Spinal cord (tissue), 10 donors: ENCODE data around the gene FAM181A. TPM values are rescaled to one million over a fixed set of nuclear protein-coding genes. Genes with fewer than 3 reads are reported as not detected.
A peak's percentile ranks its signal among the peaks of the same experiment; 100 is the strongest.

Experiments
- DNase-seq, 6 donors: peaks; one replicate each; pipeline versions ENCODE4 v3.0.0 to v3.0.0-alpha.2; 2013 to 2015; ENCODE audit warnings: low spot score in 6 of 6, low read depth in 4 of 6
- H3K27ac ChIP-seq: one replicate; pipeline ENCODE4 v1.5.1; 2013; ENCODE audit warnings: low read depth, low read length, control low read depth
- H3K27me3 ChIP-seq: one replicate; pipeline ENCODE4 v1.6.1; 2013; ENCODE audit warnings: low read length; ENCODE audit not compliant: control insufficient read depth, insufficient read depth
- H3K36me3 ChIP-seq: one replicate; pipeline ENCODE4 v1.6.1; 2013; ENCODE audit warnings: low read length; ENCODE audit not compliant: control insufficient read depth, insufficient read depth
- H3K4me1 ChIP-seq: one replicate; pipeline ENCODE4 v1.6.1; 2013; ENCODE audit warnings: low read length; ENCODE audit not compliant: control insufficient read depth, insufficient read depth
- H3K4me3 ChIP-seq: one replicate; pipeline ENCODE4 v1.5.1; 2013; ENCODE audit warnings: low read depth, low read length, control low read depth
- H3K9me3 ChIP-seq: one replicate; pipeline ENCODE4 v1.6.1; 2013; ENCODE audit warnings: low read length; ENCODE audit not compliant: control insufficient read depth, insufficient read depth
- WGBS: methylation state at CpG from one replicate; pipeline ENCODE4 v1.1.5; 2013; ENCODE audit warnings: missing lambda C conversion rate; ENCODE audit not compliant: insufficient coverage; 5-methylcytosine and 5-hydroxymethylcytosine counted together
- long read RNA-seq, 4 donors: transcript quantifications; one replicate each; lab custom pipeline, GENCODE V29; 2026
- polyA plus RNA-seq, 2 donors: library from polyadenylated mRNA; unstranded; fragments of 120-200 nt; gene quantifications; one replicate each; pipeline ENCODE4 v1.2.1, GENCODE V29; 2013; ENCODE audit not compliant: insufficient read length in 2 of 2
- total RNA-seq, 2 donors: library from RNA; depleted of rRNA in 1 of 2; stranded (reverse); fragments of 120-200 nt in 1 of 2; fragments of >200 nt in 1 of 2; gene quantifications; one replicate each; pipeline versions ENCODE4 v1.2.3 to v1.2.4, GENCODE V29; 2013 to 2014
- donor health status: healthy.

FAM181A gene
- total RNA-seq (1 to 10 TPM; 3.3 to 3.5 TPM), polyA plus RNA-seq (10 to 100 TPM; 11.8 to 16.0 TPM)
- long read RNA-seq, donor 1, partial matches to known transcripts: 0 of 2 reads
- long read RNA-seq, donor 1, other reads (novel, unspliced or antisense): 0 of 2 reads
- long read RNA-seq, donor 2, partial matches to known transcripts: 0 of 4 reads
- long read RNA-seq, donor 2, other reads (novel, unspliced or antisense): 0 of 4 reads
- long read RNA-seq, donor 3, partial matches to known transcripts: 0 of 1 reads
- long read RNA-seq, donor 3, other reads (novel, unspliced or antisense): 0 of 1 reads
- long read RNA-seq, donor 4: 0 reads

DNA sequence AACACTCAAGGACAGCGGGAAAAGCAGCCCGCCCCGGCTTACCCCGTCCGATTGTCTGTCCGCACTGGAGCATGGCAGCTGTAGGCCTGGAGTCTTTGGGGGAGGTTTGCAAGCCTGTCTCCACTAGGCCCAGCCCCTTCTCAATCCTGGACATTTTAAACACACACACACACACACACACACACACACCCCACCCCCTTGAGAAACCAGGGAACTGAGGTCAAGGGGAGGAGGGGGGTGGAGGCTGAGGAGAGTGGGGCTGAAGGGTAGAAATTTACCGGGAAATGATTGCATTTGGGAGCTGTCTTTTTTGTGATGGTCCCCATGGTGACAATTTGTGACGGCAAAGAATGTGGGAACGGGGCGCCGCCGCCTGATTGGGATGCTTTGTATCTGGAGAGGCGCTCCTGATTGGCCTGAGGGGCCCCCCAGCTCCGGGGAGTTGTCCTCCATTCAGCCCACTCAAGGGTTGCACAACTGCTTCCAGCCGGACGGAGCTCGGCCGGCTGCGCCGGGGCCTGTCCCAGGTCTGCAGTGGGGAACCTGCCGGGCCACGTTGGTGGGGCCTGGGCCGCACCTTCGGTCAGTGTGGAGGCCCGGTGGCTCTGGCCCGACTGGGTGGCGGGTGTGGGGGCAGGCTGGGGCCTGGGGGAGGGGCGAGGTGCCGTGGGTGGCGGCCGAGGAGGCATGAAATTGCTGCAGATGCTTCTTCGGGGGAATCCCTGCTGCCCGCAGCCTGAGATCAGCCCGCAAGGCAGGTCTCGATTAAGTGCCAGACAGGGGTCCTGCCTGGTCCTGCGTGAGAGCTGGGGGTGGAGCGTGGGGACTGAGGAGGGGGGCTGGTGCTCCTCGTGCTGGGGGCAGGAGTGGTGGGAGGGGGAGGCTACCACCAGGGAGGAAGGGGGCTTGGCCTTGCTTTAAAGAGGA, at the start of gene FAM181A:
Gene FAM181A (plus strand): TSS at position 472 of the 927 bp plus-strand sequence. CDS start 942 bp downstream, outside the sequence.
- WGBS: 13% methylated on average over 32 of the region's 38 CpGs

GRCh38 chr14:93878212-93878611, 48.9 kb upstream of the FAM181A start:
- Histone ChIP-seq H3K36me3 (no peaks in the 10 kb centered on the region), H3K4me3 (no peak overlapping the region), H3K27me3 (no peaks in the 10 kb centered on the region), H3K27ac (no peak overlapping the region), H3K9me3 (no peaks in the 10 kb centered on the region), H3K4me1 (peaks cover 16% of the 10 kb centered on the region)
- peak in 1 of 6 donors; percentile 80 for DNase-seq
- 61% methylated on average over 7 of the region's 8 CpGs for WGBS

More for the DNA sequence above, at the start of gene FAM181A:
- Histone ChIP-seq H3K4me3 (peak within 1 kb of the TSS; percentile 9), H3K36me3 (peaks cover 27% of the 10 kb centered on the region), H3K4me1 (peaks cover 72% of the 10 kb centered on the region), H3K27ac (peak within 1 kb of the TSS; percentile 86), H3K9me3 (no peaks in the 10 kb centered on the region), H3K27me3 (no peaks in the 10 kb centered on the region)
- DNase-seq: peak in 5 of 6 donors; percentile 67 to 92 (median 73)

GRCh38 chr14:93878871-93879270, 48.3 kb upstream of the FAM181A start:
- no peak for DNase-seq
- Histone ChIP-seq H3K27me3 (no peaks in the 10 kb centered on the region), H3K9me3 (no peaks in the 10 kb centered on the region), H3K27ac (no peak overlapping the region), H3K4me1 (peaks cover 16% of the 10 kb centered on the region), H3K4me3 (no peak overlapping the region), H3K36me3 (no peaks in the 10 kb centered on the region)
- WGBS: 91% methylated on average over 5 of the region's 5 CpGs

GRCh38 chr14:93879362-93879983, 47.7 kb upstream of the FAM181A start:
- Histone ChIP-seq H3K4me3 (no peak overlapping the region), H3K4me1 (peaks cover 16% of the 10 kb centered on the region), H3K9me3 (no peaks in the 10 kb centered on the region), H3K27ac (no peak overlapping the region), H3K27me3 (no peaks in the 10 kb centered on the region), H3K36me3 (no peaks in the 10 kb centered on the region)
- DNase-seq: no peak
- WGBS: 61% methylated on average over 7 of the region's 7 CpGs

GRCh38 chr14:93880021-93880820, 46.9 kb upstream of the FAM181A start:
- peak in 2 of 6 donors; percentile 57 to 78 for DNase-seq
- H3K9me3 ChIP-seq: no peaks in the 10 kb centered on the region
- H3K4me1 ChIP-seq: peaks cover 16% of the 10 kb centered on the region
- WGBS: 48% methylated on average over 7 of the region's 11 CpGs
- no peaks in the 10 kb centered on the region for H3K27me3 ChIP-seq
- no peak overlapping the region for H3K4me3 ChIP-seq
- no peaks in the 10 kb centered on the region for H3K36me3 ChIP-seq
- no peak overlapping the region for H3K27ac ChIP-seq

- no peaks in the 10 kb centered on the region for H3K9me3 ChIP-seq
- no peaks in the 10 kb centered on the region for H3K27me3 ChIP-seq
- H3K4me3 ChIP-seq: no peak overlapping the region
- WGBS: 92% methylated on average over 1 of the region's 1 CpG
- H3K36me3 ChIP-seq: no peaks in the 10 kb centered on the region
- peaks cover 7% of the 10 kb centered on the region for H3K4me1 ChIP-seq
- H3K27ac ChIP-seq: no peak overlapping the region
- no peak for DNase-seq
Measured at GRCh38 chr14:93884950-93885349, 42.2 kb upstream of the FAM181A start.

- 83% methylated on average over 9 of the region's 12 CpGs for WGBS
- H3K27me3 ChIP-seq: no peaks in the 10 kb centered on the region
- H3K4me1 ChIP-seq: peaks cover 15% of the 10 kb centered on the region
- H3K4me3 ChIP-seq: no peak overlapping the region
- no peaks in the 10 kb centered on the region for H3K36me3 ChIP-seq
- H3K9me3 ChIP-seq: no peaks in the 10 kb centered on the region
- no peak for DNase-seq
- H3K27ac ChIP-seq: no peak overlapping the region
Measured at GRCh38 chr14:93888995-93889394, 38.1 kb upstream of the FAM181A start.

GRCh38 chr14:93889739-93890483, 37.2 kb upstream of the FAM181A start:
- H3K36me3 ChIP-seq: no peaks in the 10 kb centered on the region
- H3K4me1 ChIP-seq: peaks cover 21% of the 10 kb centered on the region
- no peaks in the 10 kb centered on the region for H3K27me3 ChIP-seq
- no peak overlapping the region for H3K27ac ChIP-seq
- no peak for DNase-seq
- WGBS: 71% methylated on average over 5 of the region's 9 CpGs
- H3K9me3 ChIP-seq: no peaks in the 10 kb centered on the region
- no peak overlapping the region for H3K4me3 ChIP-seq
